ENCODE data around the gene MIGA2. TPM values are rescaled to one million over a fixed set of nuclear protein-coding genes. Genes with fewer than 3 reads are reported as not detected.
"Not testable (repeated sequence)": the region's sequence is repeated elsewhere in the genome, so short reads cannot be mapped to it uniquely, and the experiment has no call there.

The MIGA2 gene, protein sequence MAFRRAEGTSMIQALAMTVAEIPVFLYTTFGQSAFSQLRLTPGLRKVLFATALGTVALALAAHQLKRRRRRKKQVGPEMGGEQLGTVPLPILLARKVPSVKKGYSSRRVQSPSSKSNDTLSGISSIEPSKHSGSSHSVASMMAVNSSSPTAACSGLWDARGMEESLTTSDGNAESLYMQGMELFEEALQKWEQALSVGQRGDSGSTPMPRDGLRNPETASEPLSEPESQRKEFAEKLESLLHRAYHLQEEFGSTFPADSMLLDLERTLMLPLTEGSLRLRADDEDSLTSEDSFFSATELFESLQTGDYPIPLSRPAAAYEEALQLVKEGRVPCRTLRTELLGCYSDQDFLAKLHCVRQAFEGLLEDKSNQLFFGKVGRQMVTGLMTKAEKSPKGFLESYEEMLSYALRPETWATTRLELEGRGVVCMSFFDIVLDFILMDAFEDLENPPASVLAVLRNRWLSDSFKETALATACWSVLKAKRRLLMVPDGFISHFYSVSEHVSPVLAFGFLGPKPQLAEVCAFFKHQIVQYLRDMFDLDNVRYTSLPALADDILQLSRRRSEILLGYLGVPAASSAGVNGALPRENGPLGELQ
- 10 to 100 TPM; 33.8 to 43.1 TPM for total RNA-seq

DNA sequence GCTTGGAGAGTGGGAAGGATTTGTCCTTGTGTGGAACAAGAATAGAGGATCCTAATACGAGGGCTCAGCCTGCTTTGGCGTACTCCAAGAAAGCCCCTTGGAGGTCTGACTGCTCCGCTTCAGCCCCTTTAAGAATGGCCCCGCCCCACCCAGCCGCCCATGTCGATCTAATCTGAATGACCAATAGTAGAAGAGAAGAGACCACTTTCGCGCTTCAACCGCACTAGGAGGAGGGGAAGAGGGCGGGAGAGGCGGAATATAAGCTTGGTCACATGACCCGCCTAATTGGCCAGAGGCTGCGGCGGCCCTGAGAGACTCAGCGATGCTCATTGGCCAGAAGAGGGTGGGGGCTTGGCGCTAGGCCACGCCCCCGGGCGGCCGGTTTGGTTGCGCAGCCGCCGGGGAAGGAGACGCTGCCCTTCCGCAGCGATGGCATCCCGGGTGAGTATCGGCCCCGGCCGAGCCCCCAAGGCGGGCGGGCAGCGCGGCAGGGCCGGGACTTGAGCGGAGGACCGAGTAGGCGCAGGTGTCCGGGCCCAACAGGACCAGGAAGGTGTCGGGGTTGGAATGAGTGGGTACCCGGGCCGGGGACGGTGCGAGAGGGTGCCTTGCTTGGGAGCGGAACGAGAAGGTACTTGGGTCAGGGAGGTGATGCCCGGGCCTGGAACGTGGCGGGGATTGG lies at the start of gene MIGA2:
Gene MIGA2 (plus strand): TSS at position 386 of the 682 bp plus-strand sequence. CDS start 3,969 bp downstream, outside the sequence.
- DNase-seq: peak; percentile 97
- Mint-ChIP-seq H3K36me3 (ENCODE audit: low read depth) (peaks cover 7% of the 10 kb centered on the region), H3K27ac (peak within 1 kb of the TSS; percentile 89), H3K4me3 (peak within 1 kb of the TSS; percentile 98), H3K4me1 (peaks cover 34% of the 10 kb centered on the region), H3K27me3 (peaks cover 1% of the 10 kb centered on the region), H3K9me3 (no peaks in the 10 kb centered on the region)
- CTCF ChIA-PET: interaction anchor here (0.6 to 1.3 kb wide), 3 partner anchors 10 to 33 kb away, joined by 3 to 4 read pairs (median 3); no protein-coding TSS in a partner anchor
- POLR2A ChIA-PET: no interaction called here

DNA sequence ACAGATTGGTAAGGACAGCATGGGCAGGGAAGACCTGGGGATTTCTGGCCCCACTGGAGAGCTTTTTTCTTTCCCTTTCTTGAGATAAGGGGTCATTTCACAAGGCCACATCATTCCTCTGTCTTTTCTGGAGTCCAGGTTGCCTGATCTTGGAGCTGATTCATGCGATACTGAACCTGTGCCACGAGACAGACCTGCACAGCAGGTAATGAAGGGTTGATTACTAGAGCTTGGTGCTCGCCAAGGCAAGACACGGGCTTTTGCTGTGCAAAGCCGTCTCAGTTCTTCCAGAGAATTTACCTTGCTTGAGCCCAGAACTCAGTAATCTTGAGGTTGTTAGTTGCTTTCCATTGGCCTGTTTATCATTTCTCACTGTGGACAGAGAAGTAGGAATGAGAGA lies 49.8 kb upstream of the MIGA2 start:
- H3K4me3 Mint-ChIP-seq: no peak overlapping the region
- ChIA-PET CTCF (interaction anchor here (0.5 to 2.8 kb wide), 2 partner anchors 41 to 681 kb away, joined by 4 to 7 read pairs; partner anchors contain the start of gene SH3GLB2), POLR2A (no interaction called here)
- no peaks in the 10 kb centered on the region for H3K9me3 Mint-ChIP-seq
- H3K27ac Mint-ChIP-seq: no peak overlapping the region
- DNase-seq: no peak
- H3K27me3 Mint-ChIP-seq: no peaks in the 10 kb centered on the region
- peaks cover 55% of the 10 kb centered on the region for H3K36me3 Mint-ChIP-seq (ENCODE audit: low read depth)
- H3K4me1 Mint-ChIP-seq: no peaks in the 10 kb centered on the region

DNA sequence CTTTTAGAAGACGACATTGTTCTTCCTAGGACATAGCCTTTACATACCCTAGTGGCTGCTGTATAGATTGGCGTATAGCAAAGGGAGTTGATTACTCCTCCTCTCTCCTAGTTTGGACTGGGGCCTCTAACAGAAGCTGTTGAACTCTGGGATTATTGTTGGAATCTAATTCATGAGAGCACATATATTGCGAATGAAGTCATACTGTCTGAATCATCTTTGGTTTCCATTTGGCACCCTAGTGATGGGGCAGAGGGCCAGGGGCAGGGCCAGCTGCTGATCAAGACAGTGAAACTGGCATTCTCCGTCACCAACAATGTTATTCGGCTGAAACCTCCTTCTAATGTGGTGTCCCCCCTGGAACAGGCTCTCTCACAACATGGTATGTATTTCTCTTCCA lies 48.6 kb upstream of the MIGA2 start:
- Mint-ChIP-seq H3K27ac (no peak overlapping the region), H3K27me3 (no peaks in the 10 kb centered on the region), H3K9me3 (no peaks in the 10 kb centered on the region), H3K4me3 (no peak overlapping the region), H3K36me3 (ENCODE audit: low read depth) (peaks cover 52% of the 10 kb centered on the region), H3K4me1 (peaks cover 2% of the 10 kb centered on the region)
- DNase-seq: no peak
- ChIA-PET CTCF (interaction anchor here (1.0 to 2.8 kb wide), 2 partner anchors 20 to 40 kb away, joined by 3 to 7 read pairs; partner anchors contain the start of gene SH3GLB2), POLR2A (no interaction called here)

DNA sequence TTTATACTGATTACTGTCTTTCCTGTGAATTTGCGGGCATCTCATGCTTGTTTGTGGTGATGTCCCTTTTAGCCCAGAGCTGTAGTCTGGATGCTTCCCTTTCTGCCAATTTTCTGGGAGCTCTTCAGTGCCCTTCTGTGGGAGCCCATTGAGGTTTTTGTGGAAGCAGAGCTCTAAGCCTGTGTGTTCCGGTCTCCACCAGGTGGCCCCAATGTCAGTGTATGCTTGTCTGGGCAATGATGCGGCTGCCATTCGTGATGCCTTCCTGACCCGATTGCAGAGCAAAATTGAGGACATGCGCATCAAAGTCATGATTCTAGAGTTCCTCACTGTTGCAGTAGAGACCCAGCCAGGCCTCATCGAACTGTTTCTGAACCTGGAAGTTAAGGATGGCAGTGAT lies 43.4 kb upstream of the MIGA2 start:
- Mint-ChIP-seq H3K4me1 (peaks cover 19% of the 10 kb centered on the region), H3K27ac (no peak overlapping the region), H3K9me3 (no peaks in the 10 kb centered on the region), H3K27me3 (no peaks in the 10 kb centered on the region), H3K36me3 (ENCODE audit: low read depth) (peaks cover 58% of the 10 kb centered on the region), H3K4me3 (no peak overlapping the region)
- DNase-seq: no peak
- ChIA-PET POLR2A (no interaction called here), CTCF (interaction anchor here (0.5 kb wide), 2 partner anchors 29 to 462 kb away, joined by 3 read pairs; no protein-coding TSS in a partner anchor)

DNA sequence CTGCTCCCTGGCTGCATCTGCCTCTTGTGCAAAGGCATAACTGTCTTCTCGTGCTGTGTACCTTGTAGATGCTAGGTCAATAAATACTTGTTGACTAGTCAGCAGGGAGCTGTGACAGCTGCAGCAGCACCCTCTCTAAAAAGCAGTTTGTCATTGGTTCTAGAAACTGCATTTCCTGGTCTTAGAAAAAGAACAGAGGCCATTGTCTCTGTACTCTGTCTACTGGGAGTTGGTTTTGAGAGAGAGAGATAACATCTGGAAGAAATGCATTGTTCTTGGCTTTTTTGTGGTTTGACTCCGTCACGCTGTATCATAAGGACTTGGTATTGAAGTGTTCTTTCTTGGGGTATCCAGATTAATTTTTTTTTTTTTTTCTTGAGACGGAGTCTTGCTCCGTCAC lies 40.6 kb upstream of the MIGA2 start:
- Mint-ChIP-seq H3K4me3 (no peak overlapping the region), H3K4me1 (peaks cover 29% of the 10 kb centered on the region), H3K27me3 (no peaks in the 10 kb centered on the region), H3K27ac (peak overlapping the region; percentile 33), H3K36me3 (ENCODE audit: low read depth) (peaks cover 64% of the 10 kb centered on the region), H3K9me3 (no peaks in the 10 kb centered on the region)
- POLR2A ChIA-PET: no interaction called here
- CTCF ChIA-PET: interaction anchor here (1.5 kb wide), 1 partner anchor 10 kb away, joined by 6 read pairs; no protein-coding TSS in a partner anchor
- no peak for DNase-seq

DNA sequence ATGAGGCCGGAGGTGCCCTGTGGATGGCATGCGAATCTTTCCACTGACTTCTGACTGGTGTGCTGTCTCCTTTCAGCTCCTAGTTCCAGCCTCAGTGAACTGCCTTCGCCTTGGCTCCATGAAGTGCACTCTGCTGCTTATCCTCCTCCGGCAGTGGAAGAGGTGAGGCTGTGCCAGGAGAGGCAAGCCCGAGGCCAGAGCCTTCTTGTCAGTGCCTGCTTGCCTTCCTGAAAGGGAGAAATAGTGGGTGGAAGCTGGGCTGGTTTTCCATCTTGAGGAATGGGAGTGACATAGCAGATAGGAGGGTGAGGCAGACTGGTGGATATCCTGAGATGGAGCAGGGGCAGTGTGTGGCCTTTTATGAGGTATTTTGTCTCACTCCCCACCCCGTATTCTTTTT lies 38.0 kb upstream of the MIGA2 start:
- CTCF ChIA-PET: no interaction called here
- H3K27ac Mint-ChIP-seq: peak overlapping the region; percentile 65
- POLR2A ChIA-PET: no interaction called here
- peaks cover 74% of the 10 kb centered on the region for H3K36me3 Mint-ChIP-seq (ENCODE audit: low read depth)
- no peaks in the 10 kb centered on the region for H3K9me3 Mint-ChIP-seq
- H3K4me3 Mint-ChIP-seq: no peak overlapping the region
- DNase-seq: no peak
- no peaks in the 10 kb centered on the region for H3K27me3 Mint-ChIP-seq
- peaks cover 27% of the 10 kb centered on the region for H3K4me1 Mint-ChIP-seq

DNA sequence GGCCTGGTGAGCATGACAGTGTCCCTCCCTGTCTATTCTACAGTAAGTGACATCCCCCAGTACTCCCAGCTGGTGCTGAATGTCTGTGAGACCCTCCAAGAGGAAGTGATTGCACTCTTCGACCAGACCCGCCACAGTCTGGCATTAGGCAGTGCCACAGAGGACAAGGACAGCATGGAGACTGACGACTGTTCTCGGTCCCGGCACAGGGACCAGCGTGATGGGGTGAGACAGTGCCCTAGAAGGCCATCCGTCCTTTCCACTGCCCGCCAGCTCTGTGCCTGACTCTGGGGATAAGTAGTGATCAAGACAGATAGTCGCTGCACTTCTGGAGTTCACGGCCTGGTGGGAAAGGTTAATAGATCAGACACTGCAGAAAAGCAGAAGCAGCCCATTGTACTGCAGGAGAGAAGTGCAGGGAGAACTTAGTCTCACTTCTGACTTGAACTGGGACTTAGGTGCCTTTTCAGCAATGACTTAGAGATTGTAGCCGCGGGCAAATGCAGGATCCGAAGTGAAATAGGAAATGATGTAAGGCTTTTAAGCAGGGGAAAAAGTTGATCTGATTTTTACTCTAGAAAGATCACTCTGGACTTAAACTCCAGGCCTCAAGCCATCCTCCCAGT lies 36.7 kb upstream of the MIGA2 start:
- no peak for DNase-seq
- peaks cover 66% of the 10 kb centered on the region for H3K36me3 Mint-ChIP-seq (ENCODE audit: low read depth)
- H3K4me1 Mint-ChIP-seq: peaks cover 24% of the 10 kb centered on the region
- peak overlapping the region; percentile 84 for H3K27ac Mint-ChIP-seq
- H3K9me3 Mint-ChIP-seq: no peaks in the 10 kb centered on the region
- H3K27me3 Mint-ChIP-seq: no peaks in the 10 kb centered on the region
- no peak overlapping the region for H3K4me3 Mint-ChIP-seq
- ChIA-PET POLR2A (no interaction called here), CTCF (no interaction called here)

DNA sequence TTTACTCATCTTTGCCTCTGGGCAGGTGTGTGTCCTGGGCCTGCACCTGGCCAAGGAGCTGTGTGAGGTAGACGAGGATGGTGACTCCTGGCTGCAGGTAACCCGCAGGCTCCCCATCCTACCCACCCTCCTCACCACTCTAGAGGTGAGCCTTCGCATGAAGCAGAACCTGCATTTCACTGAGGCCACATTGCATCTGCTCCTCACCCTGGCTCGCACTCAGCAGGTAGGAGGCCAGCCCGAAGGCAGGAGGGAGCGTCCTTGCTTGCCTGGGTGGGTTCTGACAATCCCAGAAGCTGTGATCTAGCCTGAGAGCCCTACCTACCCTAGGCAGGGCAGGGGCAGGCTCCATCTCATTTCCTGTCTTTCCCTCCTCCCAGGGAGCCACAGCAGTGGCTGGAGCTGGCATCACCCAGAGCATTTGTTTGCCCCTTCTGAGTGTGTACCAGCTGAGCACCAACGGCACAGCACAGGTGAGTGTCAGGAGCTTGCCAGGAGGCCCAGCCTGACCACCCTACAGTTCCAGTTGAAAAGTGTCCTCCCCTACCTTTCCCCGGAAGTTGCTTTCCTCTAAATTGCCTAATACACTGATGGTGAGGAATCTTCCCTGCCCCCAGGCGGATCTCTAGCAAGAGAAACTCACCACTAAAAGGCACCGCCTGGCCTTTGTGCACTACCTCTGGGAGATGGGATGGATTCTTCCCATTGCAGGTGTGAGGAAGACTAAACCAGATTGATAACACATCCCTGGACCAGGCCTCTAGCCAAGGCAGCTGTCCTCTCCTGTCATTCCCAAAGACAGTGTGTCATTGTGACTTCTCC lies 34.7 kb upstream of the MIGA2 start:
- Mint-ChIP-seq H3K9me3 (no peaks in the 10 kb centered on the region), H3K36me3 (ENCODE audit: low read depth) (peaks cover 62% of the 10 kb centered on the region), H3K27ac (no peak overlapping the region), H3K27me3 (no peaks in the 10 kb centered on the region), H3K4me3 (no peak overlapping the region), H3K4me1 (peaks cover 10% of the 10 kb centered on the region)
- no peak for DNase-seq
- POLR2A ChIA-PET: interaction anchor here (0.6 kb wide), 1 partner anchor 186 kb away, joined by 3 read pairs; no protein-coding TSS in a partner anchor
- CTCF ChIA-PET: interaction anchor here (0.6 kb wide), 1 partner anchor 20 kb away, joined by 3 read pairs; no protein-coding TSS in a partner anchor

DNA sequence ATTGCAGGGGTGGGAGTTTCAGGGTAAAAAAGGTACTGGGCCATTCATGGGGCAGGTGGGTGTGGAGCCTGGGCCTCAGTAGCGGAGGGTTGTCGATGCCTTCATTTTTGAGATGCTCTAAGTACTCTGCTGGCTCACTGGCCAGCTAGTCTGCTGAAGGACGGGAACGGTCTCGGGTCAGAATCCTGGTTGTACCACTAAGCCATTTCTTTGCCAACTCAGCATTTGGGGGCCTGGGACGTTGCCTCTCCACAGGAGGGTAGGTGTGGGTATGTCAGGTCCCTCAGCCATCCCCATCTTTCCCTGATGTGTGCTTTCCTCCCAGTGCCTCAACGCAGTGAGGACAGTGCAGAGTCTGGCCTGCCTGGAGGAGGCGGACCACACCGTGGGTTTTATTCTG lies 33.4 kb upstream of the MIGA2 start:
- Mint-ChIP-seq H3K4me1 (peaks cover 10% of the 10 kb centered on the region), H3K4me3 (no peak overlapping the region), H3K9me3 (no peaks in the 10 kb centered on the region), H3K27me3 (no peaks in the 10 kb centered on the region), H3K36me3 (ENCODE audit: low read depth) (peaks cover 63% of the 10 kb centered on the region), H3K27ac (no peak overlapping the region)
- DNase-seq: no peak
- POLR2A ChIA-PET: no interaction called here
- CTCF ChIA-PET: interaction anchor here (1.5 kb wide), 1 partner anchor 185 kb away, joined by 3 read pairs; the partner anchor contains the start of gene ENDOG

DNA sequence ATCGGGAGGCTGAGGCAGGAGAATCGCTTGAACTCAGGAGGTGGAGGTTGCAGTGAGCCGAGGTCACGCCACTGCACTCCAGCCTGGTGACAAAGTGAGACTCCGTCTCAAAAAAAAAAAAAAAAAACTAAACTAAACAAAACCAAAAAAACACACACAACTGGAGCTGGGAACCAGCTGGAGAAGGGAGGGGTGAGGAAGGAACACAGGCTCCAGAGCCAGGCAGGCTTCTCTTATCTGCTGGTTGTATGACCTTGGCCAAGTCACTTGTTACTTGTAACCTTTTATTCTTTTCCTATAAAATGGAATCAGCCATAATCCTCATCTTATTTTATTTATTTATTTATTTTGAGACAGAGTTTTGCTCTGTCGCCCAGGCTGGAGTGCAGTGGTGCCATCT lies 32.3 kb upstream of the MIGA2 start:
- H3K9me3 Mint-ChIP-seq, H3K4me1 Mint-ChIP-seq, DNase-seq, POLR2A ChIA-PET, H3K4me3 Mint-ChIP-seq, H3K27me3 Mint-ChIP-seq, H3K27ac Mint-ChIP-seq: not testable (repeated sequence)
- CTCF ChIA-PET: interaction anchor here (0.6 to 1.5 kb wide), 5 partner anchors 23 to 186 kb away, joined by 3 to 4 read pairs (median 3); partner anchors contain the start of genes ENDOG and SH3GLB2
- peaks cover 58% of the 10 kb centered on the region for H3K36me3 Mint-ChIP-seq (ENCODE audit: low read depth)

DNA sequence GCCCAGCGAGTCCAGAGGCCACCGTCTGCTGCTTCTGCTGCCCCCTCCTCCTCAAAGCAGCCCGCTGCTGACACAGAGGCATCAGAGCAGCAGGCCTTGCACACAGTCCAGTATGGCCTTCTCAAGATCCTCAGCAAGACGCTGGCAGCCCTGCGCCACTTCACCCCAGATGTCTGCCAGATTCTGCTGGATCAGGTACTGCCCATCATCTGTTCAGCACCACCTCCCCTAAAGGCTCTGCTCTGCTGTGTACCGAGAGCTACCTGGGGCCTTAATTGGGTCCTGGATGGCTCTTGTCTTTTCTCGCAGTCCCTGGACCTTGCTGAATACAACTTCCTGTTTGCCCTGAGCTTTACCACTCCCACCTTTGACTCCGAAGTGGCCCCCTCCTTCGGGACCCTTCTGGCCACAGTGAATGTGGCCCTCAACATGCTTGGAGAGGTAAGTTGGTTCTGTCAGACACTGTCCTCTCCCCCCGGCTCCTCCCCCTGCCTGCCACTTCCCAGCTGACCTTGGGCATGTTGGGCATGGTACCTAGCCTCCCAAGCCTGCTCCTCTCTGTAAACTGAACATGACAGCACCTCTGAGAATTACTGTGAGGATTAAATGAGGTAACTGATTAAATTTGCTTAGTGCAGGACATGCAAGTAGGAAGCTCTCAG lies 31.0 kb upstream of the MIGA2 start:
- no peak overlapping the region for H3K27ac Mint-ChIP-seq
- peaks cover 47% of the 10 kb centered on the region for H3K36me3 Mint-ChIP-seq (ENCODE audit: low read depth)
- H3K4me1 Mint-ChIP-seq: no peaks in the 10 kb centered on the region
- DNase-seq: no peak
- H3K4me3 Mint-ChIP-seq: no peak overlapping the region
- ChIA-PET POLR2A (no interaction called here), CTCF (interaction anchor here (0.6 to 1.9 kb wide), 4 partner anchors 9 to 142 kb away, joined by 3 to 6 read pairs (median 4); no protein-coding TSS in a partner anchor)
- H3K9me3 Mint-ChIP-seq: no peaks in the 10 kb centered on the region
- H3K27me3 Mint-ChIP-seq: no peaks in the 10 kb centered on the region
